ENCODE results near the gene PRSS16. TPM values are rescaled to one million over a fixed set of nuclear protein-coding genes. Genes with fewer than 3 reads are reported as not detected.

The PRSS16 gene
- total and polyA plus RNA-seq, 9 of the 15 experiments (the other 6 are each of a cell fraction or from before 2014, with no cell fraction given) = 4.5 to 21.3 (median 12.1) TPM

DNA sequence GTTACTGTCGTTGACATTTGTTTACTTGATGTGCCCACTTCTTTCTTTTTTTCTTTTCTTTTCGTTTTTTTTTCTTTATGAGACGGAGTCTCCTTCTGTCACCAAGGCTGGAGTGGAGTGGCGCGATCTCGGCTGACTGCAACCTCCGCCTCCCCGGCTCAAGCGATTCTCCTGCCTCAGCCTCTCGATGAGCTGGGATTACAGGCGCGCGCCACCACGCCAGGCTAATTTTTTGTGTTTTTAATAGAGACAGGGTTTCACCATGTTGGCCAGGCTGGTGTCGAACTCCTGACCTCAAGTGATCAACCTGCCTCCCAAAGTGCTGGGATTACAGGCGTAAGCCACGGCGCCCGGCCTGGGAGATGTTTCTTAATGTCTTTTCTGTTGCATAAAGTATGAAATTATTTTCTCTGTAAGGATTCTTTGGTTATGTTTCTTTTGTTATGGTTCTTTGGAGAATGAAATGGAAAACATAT lies 33.3 kb upstream of the PRSS16 start (continued):
- TF ChIP-seq, protein P1, sequence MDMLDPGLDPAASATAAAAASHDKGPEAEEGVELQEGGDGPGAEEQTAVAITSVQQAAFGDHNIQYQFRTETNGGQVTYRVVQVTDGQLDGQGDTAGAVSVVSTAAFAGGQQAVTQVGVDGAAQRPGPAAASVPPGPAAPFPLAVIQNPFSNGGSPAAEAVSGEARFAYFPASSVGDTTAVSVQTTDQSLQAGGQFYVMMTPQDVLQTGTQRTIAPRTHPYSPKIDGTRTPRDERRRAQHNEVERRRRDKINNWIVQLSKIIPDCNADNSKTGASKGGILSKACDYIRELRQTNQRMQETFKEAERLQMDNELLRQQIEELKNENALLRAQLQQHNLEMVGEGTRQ (CRISPR knock-in tag; IDR thresholded peaks at IDR 0.05) = no peak
- TF ChIP-seq L3MBTL2 (IDR thresholded peaks at IDR 0.05) (no peak), NFIX (CRISPR knock-in tag; IDR thresholded peaks at IDR 0.05; ENCODE audit: low read depth) (no peak), TAF9B (IDR thresholded peaks at IDR 0.05; ENCODE audit: partially characterized antibody) (no peak), SMARCA4 (IDR thresholded peaks at IDR 0.05) (no peak), ZNF639 (CRISPR knock-in tag; conservative IDR thresholded peaks at IDR 0.05 in 1 of 2, IDR thresholded peaks at IDR 0.05 in 1 of 2) (no peak), ZNF384 (IDR thresholded peaks at IDR 0.05; ENCODE audit: low read depth, low read length) (no peak), COPS2 (conservative IDR thresholded peaks at IDR 0.05) (no peak), RBM15 (IDR thresholded peaks at IDR 0.05; ENCODE audit: insufficient read depth, low read length) (no peak), ETV6 (IDR thresholded peaks at IDR 0.05; ENCODE audit: borderline replicate concordance in 1 of 2, low read depth in 2 of 2, low read length in 1 of 2) (no peak), ETV6 (CRISPR knock-in tag; IDR thresholded peaks at IDR 0.05; ENCODE audit: borderline replicate concordance) (no peak), CTBP1 (IDR thresholded peaks at IDR 0.05; ENCODE audit: borderline replicate concordance) (no peak), MAFK (IDR thresholded peaks at IDR 0.05; ENCODE audit: low read length) (no peak), ZZZ3 (IDR thresholded peaks at IDR 0.05) (0 out of 2 replicates have a peak, but pooled peaks have one; percentile 8), TAF7 (tag; IDR thresholded peaks at IDR 0.05) (peak; percentile 65), DIDO1 (tag; IDR thresholded peaks at IDR 0.05; ENCODE audit: low read depth) (no peak), ZNF408 (CRISPR knock-in tag; IDR thresholded peaks at IDR 0.05; ENCODE audit: low read depth) (no peak), SMAD3 (CRISPR knock-in tag; conservative IDR thresholded peaks at IDR 0.05) (no peak)
- TF ChIP-seq, protein P2, sequence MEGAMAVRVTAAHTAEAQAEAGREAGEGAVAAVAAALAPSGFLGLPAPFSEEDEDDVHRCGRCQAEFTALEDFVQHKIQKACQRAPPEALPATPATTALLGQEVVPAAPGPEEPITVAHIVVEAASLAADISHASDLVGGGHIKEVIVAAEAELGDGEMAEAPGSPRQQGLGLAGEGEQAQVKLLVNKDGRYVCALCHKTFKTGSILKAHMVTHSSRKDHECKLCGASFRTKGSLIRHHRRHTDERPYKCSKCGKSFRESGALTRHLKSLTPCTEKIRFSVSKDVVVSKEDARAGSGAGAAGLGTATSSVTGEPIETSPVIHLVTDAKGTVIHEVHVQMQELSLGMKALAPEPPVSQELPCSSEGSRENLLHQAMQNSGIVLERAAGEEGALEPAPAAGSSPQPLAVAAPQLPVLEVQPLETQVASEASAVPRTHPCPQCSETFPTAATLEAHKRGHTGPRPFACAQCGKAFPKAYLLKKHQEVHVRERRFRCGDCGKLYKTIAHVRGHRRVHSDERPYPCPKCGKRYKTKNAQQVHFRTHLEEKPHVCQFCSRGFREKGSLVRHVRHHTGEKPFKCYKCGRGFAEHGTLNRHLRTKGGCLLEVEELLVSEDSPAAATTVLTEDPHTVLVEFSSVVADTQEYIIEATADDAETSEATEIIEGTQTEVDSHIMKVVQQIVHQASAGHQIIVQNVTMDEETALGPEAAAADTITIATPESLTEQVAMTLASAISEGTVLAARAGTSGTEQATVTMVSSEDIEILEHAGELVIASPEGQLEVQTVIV (CRISPR knock-in tag; IDR thresholded peaks at IDR 0.05; ENCODE audit: borderline replicate concordance) = no peak
- TF ChIP-seq, protein P3, sequence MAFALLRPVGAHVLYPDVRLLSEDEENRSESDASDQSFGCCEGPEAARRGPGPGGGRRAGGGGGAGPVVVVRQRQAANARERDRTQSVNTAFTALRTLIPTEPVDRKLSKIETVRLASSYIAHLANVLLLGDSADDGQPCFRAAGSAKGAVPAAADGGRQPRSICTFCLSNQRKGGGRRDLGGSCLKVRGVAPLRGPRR (CRISPR knock-in tag; IDR thresholded peaks at IDR 0.05) = no peak

All from K562 (cell line).